ENCODE measurements around the gene BRMS1. TPM values are rescaled to one million over a fixed set of nuclear protein-coding genes. Genes with fewer than 3 reads are reported as not detected.
"Not testable (repeated sequence)": the region's sequence is repeated elsewhere in the genome, so short reads cannot be mapped to it uniquely, and the experiment has no call there.

The BRMS1 gene
- total RNA-seq, 1 donor from 2014 or later, result 44.9 TPM

DNA sequence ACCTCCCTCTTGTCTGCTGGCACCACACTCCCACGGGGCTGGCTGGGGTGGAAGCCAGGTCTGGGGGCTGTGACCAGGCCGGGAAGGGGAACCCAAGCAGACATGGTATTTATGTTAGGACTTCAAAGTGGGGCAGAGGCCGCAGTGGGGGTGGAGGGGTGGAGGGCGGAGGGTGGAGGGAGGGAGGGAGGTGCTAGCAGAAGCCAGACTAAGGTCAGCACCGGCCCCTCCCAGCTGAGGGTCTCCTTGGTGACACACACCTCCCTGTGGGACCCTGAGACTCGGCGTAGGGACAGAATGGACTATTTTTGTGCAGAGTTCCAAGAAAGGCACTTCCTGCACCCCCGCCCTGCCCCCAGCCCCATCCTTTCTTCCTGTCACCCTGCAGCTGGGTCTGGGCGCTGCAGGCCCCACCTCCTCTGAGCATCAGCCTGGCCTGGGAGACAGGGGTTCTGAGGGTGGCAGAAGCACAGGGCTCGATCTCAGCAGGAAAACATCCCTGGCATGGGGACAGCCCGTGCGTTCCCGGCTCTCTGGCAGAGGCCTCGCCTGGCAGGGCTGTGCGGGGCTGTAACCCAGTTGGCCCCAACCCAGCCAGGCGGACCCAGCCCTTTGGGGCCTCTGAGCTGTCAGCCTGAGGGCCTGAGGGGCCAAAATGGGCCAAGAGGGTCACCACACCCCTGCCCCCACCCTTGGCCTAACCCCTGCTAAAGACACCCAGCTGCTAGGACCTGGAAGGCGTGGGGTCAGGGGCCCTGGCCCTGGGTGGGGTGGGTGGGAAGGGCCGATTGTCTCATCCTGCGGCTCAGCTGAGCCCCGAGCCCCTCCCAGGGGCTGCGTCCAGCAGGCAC is 18.4 kb downstream of the BRMS1 start:
- intact Hi-C loops (cut with micrococcal nuclease), result no loop called here

DNA sequence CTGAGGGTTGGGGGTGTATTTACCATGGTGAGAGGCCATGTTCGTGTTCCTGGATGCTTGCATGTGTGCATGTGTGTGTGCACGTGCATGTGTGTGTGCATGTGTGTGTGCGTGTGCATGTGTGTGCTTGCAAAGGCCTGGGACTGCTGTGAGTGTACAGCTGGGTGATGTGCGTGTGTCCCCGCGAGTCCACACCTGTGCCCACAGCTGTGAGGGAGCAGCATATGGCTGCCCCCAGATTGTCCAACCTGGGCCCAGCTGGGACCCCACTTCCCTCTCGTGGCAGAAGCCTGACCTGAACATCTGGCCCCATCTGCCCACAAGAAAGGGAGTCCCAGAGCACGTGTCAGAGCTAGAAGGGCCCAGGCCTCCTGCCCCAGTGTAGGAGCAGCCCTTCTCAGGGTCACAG is 19.6 kb downstream of the BRMS1 start:
- intact Hi-C loops (cut with micrococcal nuclease), result no loop called here

DNA sequence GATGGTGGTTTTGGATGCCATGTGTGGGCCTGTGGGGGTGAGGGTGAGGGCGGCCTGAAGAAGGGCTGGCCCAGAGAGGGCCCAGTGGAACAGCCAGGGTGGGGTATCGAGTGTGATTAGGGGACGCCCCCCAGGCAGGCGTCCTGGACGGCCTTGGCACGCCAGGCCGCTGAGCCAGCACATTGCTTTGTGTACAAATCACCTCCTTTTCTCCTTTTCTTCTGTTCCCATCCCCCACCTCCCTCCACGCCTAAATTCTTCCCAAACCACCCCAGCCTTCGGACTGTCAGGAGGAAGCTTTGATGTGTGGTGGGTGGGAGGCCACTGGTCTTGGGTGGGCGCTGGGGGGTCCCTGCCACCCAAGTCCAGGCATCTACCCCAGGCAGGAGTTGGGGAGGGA is 20.2 kb downstream of the BRMS1 start:
- intact Hi-C loops (cut with micrococcal nuclease), result no loop called here

DNA sequence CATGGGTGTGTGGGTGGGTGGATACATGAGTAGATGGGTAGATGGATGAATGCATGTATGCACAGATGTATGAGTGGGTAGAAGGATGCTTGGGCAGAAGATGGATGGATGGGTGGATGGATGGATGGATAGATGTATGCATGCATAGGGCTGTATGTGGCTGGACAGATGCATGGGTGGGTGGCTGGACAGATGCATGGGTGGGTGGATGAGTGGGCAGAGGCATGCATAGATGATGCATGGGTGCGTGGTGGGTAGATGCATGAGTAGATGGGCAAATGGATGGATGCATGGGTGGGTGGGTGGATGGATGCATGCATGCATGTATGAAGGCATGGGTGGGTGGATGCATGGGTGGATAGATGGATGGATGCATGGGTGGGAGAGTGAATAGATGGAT is 21.2 kb downstream of the BRMS1 start:
- intact Hi-C loops (cut with micrococcal nuclease), result no loop called here

DNA sequence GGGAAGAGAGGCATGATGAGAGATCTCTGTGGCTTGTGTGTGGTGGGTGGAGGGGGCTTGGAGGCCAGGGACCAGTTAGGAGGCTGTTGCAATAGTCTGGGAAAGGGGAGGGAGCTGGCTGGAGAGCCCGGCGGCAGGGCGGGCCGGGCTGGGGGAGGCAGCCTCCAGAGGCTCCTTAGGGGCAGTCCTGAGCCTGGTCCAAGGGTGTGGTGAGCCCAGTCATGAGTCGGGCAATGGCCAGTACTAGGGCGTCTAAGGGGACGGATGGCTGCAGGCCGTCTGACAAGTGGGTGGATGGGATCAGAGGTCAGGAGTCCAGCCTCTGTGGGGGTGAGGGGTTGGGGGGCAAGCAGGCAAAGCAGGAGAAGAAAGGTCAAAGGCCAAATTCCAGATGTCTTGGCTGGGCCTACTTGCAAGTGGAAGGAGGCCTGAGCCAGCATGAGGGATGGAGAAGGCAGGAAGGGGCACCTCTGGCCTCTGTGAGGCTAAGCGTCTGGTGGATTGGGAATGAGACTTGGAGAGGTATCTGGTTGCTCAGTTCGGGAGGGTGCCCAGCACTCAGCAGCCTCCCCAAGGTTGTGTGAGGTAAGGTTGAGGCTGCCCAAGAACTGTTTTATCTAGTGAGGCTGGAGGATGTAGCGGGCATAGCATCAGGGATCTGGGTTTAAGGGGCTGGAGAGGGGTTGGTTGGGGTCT is 22.0 kb downstream of the BRMS1 start:
- intact Hi-C loops (cut with micrococcal nuclease), result no loop called here

DNA sequence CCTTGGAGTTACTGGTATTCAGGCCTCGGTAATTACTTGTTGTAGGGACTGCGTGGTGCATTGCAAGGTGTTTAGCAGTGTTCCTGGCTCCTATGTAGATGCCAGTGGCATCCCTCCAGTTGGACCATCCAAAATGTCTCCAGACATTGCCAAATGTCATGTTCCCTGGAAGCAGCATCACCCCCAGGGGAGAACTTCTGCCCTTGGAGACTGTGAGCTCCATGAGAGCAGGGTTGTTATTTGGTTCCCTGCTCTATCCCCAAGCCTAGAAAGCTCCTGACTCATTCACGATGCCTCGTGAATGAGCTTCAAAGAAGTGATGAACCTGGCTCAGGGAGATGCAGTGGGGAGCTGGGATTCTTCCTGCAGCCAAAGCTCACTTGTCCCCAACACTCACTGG is 23.3 kb downstream of the BRMS1 start:
- intact Hi-C loops (cut with micrococcal nuclease), result no loop called here

DNA sequence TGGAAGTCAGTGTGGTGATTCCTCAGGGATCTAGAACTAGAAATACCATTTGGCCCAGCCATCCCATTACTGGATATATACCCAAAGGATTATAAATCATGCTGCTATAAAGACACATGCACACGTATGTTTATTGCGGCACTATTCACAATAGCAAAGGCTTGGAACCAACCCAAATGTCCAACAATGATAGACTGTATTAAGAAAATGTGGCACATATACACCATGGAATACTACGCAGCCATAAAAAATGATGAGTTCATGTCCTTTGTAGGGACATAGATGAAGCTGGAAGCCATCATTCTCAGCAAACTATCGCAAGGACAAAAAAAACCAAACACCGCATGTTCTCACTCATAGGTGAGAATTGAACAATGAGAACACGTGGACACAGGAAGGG is 24.2 kb downstream of the BRMS1 start:
- intact Hi-C loops (cut with micrococcal nuclease), result not testable (repeated sequence)

DNA sequence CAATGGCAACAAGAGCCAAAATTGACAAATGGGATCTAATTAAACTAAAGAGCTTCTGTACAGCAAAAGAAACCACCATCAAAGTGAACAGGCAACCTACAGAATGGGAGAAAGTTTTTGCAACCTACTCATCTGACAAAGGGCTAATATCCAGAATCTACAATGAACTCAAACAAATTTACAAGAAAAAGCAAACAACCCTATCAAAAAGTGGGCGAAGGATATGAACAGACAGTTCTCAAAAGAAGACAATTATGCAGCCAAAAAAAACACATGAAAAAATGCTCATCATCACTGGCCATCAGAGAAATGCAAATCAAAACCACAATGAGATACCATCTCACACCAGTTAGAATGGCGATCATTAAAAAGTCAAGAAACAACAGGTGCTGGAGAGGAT is 24.6 kb downstream of the BRMS1 start:
- intact Hi-C loops (cut with micrococcal nuclease), result not testable (repeated sequence)

DNA sequence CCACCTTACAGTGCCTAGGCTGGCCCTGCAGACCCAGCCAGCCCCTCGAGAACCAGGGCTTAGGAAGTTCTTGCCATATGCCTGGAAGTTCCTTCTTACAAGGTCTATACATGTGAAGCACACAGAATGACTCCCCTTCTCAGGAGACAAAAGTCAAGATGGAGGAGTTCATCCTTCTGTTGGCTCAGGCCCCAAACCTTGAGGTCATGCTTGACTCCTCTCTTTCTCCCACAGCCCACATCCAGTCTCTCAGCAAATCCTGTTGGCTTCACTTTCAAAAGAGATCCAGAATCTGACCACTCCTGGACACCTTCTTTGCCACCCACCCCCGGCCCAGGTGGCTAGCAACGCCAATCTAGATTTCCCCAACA is 26.3 kb downstream of the BRMS1 start:
- intact Hi-C loops (cut with micrococcal nuclease), result no loop called here

DNA sequence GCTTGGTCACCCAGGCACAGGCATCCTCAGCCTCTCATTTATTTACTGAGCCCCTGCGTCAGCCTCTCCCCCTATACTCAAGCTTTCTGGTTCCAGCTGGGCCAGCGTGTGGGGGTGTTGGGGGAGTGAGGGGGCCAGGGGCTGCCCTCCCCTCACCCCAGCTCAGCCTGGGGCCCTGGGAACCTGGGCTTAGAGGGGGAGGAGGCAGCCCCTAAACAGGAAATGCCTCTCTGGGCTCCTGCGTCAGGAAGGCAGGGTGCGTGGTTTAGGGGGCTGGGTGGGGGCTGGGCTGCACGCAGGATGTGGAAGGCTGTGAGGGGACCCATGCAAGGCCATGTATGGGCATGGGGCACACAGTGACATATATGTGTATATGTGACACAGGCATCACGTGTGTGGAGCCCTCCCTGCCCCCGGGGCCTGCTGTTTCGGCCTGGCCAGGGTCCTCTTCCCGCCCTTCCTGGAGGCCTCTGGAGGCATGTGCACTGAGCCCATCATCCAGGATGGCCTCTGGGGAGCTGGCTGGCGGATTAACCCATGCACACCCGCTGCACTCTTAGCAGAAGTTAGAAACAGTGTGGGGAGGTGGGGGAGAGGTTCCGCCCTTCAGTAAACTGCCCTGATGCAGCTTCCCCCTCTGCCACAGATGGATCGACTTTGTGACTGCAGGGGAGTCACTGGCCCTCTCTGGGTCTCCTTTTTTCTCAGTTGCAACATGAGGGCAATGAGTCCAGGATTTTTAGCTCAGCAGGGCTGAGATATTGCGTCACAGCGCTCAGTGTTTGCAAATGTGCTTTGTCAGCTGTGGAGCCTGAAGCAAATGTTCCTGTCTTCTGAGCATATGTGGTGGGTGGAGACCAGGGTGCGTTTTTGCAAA is 26.9 kb downstream of the BRMS1 start:
- intact Hi-C loops (cut with micrococcal nuclease), result no loop called here

DNA sequence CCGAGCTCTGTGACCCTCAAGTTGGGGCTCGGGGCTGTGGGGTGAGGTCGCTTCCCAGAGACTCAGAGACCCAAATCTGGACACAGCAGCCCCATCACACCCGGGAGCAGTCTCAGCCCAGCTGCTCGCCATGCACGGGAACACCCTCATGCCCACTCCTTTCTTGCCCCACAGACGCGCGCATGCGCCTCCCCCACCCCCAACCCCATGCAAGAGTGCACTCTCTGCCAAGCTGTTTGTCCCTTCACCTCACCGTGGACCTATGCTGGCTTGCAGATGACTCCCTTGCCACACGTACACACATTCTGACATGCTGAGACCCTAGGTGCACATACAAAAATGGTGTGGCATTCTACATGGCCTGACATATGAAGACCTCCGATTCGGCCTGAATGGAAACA is 27.6 kb downstream of the BRMS1 start:
- intact Hi-C loops (cut with micrococcal nuclease), result no loop called here

DNA sequence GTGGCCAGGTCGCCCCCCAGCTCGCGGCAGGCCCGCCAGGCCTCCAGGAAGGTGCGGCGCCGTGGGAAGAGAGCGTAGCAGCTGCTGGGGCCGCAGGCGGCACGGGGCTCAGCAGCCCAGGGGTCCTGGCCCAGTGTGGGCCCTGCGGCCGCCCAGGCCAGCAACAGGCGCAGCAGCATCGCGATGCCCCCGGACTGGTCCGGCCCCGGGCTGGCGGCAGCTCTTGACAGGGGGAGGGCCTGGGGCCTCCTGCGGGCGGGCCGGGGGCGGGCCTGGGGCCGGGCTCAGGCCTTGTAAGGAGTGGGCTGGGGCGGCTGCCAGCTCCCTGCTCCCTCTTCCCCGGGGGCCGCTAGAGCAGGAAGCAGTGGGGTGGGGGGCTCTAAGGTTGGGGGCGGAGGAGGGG is 28.1 kb downstream of the BRMS1 start, which contains the start of gene CD248:
TSS of gene CD248 (minus strand) at position 196 of the 403 bp plus-strand sequence. CDS start at position 179, 17 bp downstream.
- intact Hi-C loops (cut with micrococcal nuclease), result no loop called here

DNA sequence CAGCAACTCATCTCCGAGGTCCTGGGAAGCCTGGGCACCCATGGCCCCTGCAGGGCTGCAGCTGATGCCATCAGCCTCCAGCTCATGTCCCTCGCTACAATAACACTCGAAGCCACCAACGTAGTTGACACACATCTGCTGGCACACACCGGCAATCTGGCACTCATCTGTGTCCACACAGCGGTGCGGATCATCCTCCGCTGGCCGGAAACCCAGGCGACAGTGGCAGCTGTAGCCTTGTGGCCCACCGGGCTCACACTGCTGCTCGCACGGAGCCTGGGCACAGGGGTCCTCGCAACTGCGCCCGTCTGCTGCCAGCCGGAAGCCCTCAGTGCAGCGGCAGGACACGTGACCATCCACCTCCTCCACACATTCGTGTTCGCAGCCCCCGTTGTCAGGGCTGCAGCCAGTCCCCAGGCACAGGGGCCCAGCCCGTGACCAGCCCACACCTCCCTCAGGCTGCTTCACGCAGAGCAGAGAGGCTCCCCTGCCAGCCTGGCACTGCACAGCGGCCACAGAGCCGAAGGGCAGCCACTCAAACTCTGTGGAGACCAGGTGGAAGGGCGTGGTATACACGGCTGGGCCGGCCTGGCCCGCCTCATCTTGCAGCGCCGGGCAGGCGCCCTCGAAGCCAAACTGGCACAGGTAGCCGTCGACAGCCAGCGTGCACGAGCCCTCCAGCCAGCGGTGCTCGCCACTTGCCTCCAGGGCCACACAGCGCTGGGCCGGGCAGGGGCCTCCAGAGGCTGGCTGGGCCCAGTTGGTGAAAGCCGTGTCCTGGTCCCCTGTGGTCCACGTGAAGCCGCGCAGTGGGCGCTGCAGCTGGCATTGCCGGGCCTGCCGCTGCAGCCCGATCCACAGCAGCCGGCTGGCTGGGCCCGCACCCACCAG is 28.7 kb downstream of the BRMS1 start:
- intact Hi-C loops (cut with micrococcal nuclease), result no loop called here

DNA sequence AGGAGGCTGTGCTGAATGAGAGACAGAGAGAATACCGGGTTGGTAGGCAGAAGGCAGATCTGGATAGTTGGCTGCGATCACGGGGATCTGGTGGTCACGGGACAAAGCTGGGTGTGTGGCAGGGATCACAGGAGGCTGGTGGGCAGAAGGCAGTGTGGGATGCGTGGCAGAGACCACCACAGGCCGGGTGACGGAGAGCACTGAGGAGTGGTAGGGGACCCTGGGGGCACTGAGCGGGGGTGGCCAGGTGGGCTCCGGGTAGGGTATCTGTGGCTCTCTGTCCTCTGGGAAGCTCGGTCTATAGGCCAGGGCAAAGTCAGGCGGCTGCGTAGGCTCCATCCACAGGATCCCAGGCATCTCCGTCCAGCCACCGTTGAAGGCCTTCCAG is 29.4 kb downstream of the BRMS1 start:
- intact Hi-C loops (cut with micrococcal nuclease), result no loop called here

DNA sequence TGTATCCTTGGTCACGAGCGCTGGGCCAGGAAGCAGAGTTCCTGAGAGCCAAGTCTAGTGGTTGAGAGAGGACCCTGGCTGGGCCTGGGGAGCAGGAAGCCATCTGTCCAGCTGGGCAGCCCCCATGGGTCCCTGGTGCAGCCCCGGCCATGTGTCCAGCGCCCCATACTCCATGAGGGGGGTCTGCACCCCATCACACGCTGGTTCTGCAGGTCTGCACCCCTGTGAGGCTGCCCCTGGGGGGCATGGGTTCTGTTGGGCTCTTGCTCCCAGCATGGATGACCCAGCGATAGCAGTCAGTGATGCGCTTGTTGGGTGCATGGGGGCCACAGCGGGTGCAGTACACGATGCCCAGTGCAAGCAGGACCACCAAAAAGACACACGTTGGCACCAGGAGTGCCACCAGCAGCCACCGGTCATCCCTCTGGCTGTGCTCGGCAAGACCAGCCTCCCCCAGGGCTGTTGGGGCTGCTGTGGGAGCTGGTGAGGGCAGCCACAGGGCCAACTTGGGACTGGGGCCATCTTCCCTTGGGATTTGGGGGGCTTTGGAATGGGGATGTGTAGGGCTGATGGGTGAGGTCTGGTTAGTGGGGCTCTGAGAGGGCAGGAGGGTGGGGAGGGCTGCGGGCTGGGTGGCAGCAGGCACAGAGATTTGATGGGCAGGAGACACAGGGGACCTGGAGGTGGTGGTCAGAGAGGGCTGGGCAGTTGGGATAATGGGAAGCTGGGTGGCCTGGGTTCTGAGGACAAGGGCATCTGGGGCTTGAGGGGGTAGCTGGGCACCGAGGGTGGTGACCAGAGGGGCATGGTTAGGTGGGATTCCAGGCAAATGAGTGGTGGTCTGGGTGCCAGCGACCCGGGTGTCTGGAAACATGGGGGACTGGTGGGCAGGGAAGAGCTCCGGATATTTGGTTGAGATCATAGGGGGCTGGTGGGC is 30.1 kb downstream of the BRMS1 start:
- intact Hi-C loops (cut with micrococcal nuclease), result no loop called here

DNA sequence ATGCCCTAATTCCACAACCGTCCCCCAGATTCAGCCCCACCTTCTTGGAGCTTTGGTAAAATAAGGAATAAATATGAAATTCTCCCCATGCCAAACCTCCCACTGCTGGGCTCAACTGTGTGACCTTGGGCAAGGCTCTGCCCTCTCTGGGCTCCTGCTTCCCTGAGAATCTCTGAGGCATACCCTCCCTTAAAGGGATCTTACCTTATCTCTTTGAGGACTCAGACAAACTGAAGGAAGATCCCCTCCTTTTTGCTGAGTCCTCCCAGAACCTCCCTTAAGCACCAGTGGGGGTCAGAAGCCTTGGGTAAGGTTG is 30.8 kb downstream of the BRMS1 start:
- intact Hi-C loops (cut with micrococcal nuclease), result no loop called here

DNA sequence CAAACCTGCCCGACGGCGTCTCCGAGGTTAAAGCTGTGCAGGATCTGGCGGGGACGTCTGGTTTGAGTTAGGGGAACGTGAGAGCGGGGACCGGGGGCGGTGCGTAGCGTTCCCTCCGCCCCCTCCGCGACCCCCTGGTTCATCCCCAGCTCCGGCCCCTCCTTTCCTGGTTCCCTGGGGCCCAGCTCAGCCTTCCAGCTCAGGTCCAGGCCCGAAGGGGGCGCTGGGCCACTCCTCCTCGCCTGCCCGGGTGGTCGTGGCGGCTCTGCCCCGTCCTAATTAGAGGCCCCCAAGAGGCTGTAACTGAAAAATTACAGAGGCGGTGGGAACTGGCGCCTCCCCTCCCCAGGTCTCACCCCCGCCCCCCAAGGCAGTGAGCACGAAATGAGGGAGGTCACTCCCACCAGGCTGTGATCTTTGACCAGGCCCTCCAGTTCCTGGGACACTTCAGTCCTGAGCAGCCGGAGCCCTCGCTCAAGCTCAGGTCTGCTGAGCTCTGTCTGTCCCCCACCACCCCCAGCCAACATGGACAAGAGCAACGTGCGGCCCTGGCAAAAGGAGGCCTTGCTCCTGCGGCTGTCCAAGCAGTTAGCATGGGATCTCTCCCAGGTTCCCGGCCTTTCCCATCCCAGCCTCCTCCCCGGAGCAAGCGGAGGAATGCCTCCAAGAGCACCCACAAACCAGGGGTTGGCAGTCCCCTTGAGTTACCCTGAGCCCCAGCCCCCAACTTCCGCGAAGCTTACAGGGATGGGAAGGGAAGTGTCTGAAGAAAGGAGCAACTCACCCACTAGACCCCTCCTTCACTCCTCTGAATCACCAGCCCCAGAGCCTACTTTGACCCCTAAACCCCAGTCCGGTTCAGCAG is 31.4 kb downstream of the BRMS1 start:
- intact Hi-C loops (cut with micrococcal nuclease), result no loop called here

DNA sequence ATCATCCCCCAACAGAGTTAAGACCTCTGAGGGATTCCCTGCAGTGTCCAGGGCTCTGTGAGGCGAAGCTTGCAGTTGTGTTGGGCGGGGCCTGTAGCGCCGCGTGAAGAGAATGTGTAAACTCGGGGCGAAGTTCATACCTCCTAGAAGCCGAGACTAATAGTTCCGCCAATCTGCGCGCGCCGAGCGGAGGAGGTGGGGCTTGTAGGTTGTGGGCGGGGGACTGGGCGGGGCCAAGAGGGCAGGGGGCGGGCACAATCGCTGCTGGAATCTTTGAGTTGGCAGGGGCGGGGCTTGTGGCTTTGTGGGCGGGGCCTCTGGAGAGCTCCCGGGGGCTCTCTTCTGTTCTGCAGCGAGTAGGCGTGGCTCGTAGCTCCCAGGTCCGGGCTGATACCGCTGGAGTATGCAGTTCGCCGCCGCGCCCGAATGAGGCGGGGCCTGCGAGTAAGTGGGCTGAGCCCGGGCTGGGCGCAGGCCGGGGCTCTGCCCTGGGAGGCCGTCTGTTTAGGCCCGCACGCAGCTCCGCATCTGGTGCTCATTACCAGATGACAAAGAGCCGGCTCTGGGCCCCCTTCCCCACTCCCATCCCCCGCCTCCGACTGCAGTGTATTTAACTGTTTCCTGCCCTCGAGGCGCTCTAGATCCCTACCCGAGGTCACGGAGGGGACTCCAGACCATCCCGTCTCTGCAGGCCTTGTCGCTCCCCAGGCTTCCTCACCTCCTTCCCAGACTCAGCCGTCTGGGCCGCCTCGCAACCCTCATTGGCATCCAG is 32.2 kb downstream of the BRMS1 start:
- intact Hi-C loops (cut with micrococcal nuclease), result loop anchor here (1.0 kb wide), 5 partner anchors 16 to 154 kb away; partner anchors contain the start of genes BRMS1, PELI3, RAB1B and YIF1A
